Measurements from ENCODE around the gene TREML4.
A peak's percentile ranks its signal among the peaks of the same experiment; 100 is the strongest.
"Not testable (repeated sequence)": the region's sequence is repeated elsewhere in the genome, so short reads cannot be mapped to it uniquely, and the experiment has no call there.

The TREML4 gene

GRCh38 chr6:41228096-41228495 lies at the start of gene TREML4:
Gene TREML4, plus strand, starts transcription at chr6:41228349. Its CDS starts 79 bp downstream, at chr6:41228428.
- DNase-seq (ENCODE audit: low read depth in 3 of 3) = no peak

GRCh38 chr6:41179163-41179562 lies 49.0 kb upstream of the TREML4 start:
- no peak for DNase-seq (ENCODE audit: low read depth in 3 of 3)

GRCh38 chr6:41181566-41181965 lies 46.6 kb upstream of the TREML4 start:
- no peak for DNase-seq (ENCODE audit: low read depth in 3 of 3)

- peak in 1 of 3 donors; percentile 22 for DNase-seq (ENCODE audit: low read depth in 3 of 3)
Observed at GRCh38 chr6:41182069-41183034, 45.8 kb upstream of the TREML4 start.

GRCh38 chr6:41184761-41185160 lies 43.4 kb upstream of the TREML4 start:
- no peak for DNase-seq (ENCODE audit: low read depth in 3 of 3)

- DNase-seq (ENCODE audit: low read depth in 3 of 3) = no peak
Observed at GRCh38 chr6:41186031-41186562, 42.1 kb upstream of the TREML4 start.

GRCh38 chr6:41187924-41188886 lies 39.9 kb upstream of the TREML4 start:
- no peak for DNase-seq (ENCODE audit: low read depth in 3 of 3)

- DNase-seq (ENCODE audit: low read depth in 3 of 3) = not testable (repeated sequence)
Observed at GRCh38 chr6:41189046-41189445, 39.1 kb upstream of the TREML4 start.

- no peak for DNase-seq (ENCODE audit: low read depth in 3 of 3)
Observed at GRCh38 chr6:41189967-41190366, 38.2 kb upstream of the TREML4 start.

- no peak for DNase-seq (ENCODE audit: low read depth in 3 of 3)
Observed at GRCh38 chr6:41190791-41191190, 37.4 kb upstream of the TREML4 start.

GRCh38 chr6:41191569-41191968 lies 36.6 kb upstream of the TREML4 start:
- DNase-seq (ENCODE audit: low read depth in 3 of 3) = peak in 1 of 3 donors; percentile 35

- DNase-seq (ENCODE audit: low read depth in 3 of 3) = no peak
Observed at GRCh38 chr6:41193171-41193734, 34.9 kb upstream of the TREML4 start.

- DNase-seq (ENCODE audit: low read depth in 3 of 3) = no peak
Observed at GRCh38 chr6:41193884-41194283, 34.3 kb upstream of the TREML4 start.

GRCh38 chr6:41194386-41194785 lies 33.8 kb upstream of the TREML4 start:
- no peak for DNase-seq (ENCODE audit: low read depth in 3 of 3)

GRCh38 chr6:41197234-41197633 lies 30.9 kb upstream of the TREML4 start:
- DNase-seq (ENCODE audit: low read depth in 3 of 3) = no peak

- peak in 1 of 3 donors; percentile 20 for DNase-seq (ENCODE audit: low read depth in 3 of 3)
Observed at GRCh38 chr6:41199552-41200246, 28.4 kb upstream of the TREML4 start.

GRCh38 chr6:41200296-41200900 lies 27.8 kb upstream of the TREML4 start:
- DNase-seq (ENCODE audit: low read depth in 3 of 3) = peak in 1 of 3 donors; percentile 46

GRCh38 chr6:41200901-41201763 lies 27.0 kb upstream of the TREML4 start, which contains the start of gene TREML2:
Gene TREML2, minus strand, starts transcription at chr6:41201149. Its CDS starts 141 bp downstream, at chr6:41201008.
- DNase-seq (ENCODE audit: low read depth in 3 of 3) = peak in 1 of 3 donors; percentile 21

GRCh38 chr6:41201764-41202173 lies 26.4 kb upstream of the TREML4 start:
- DNase-seq (ENCODE audit: low read depth in 3 of 3) = no peak
